Spleen (tissue), 7 donors: ENCODE measurements around the gene TRAF1.

Source experiments
- POLR2A ChIP-seq, 3 donors: fragments of 450-650 bp; IDR thresholded peaks; one replicate each; pipeline ENCODE4 v1.5.1; 2017; ENCODE audit warnings: antibody characterized with exemption in 3 of 3, mild to moderate bottlenecking in 1 of 3
- TF ChIP-seq, protein P1 (sequence below), 11 experiments: fragments of 200-600 bp in 7 of 11; fragments of 450-650 bp in 4 of 11; sonication (generic) in 4 of 11; IDR thresholded peaks in 8 of 11; conservative IDR thresholded peaks in 3 of 11; 1 replicate in 7 of 11; 2 replicates in 4 of 11; pipeline versions ENCODE4 v1.4.0 to v1.8.0; 2016 to 2021; ENCODE audit warnings: antibody characterized with exemption in 11 of 11, inconsistent platforms in 4 of 11, mild to moderate bottlenecking in 1 of 11
- donor health status: DM: no; HTN: no; CAD: no; lungs with moderate emphysema.
- donor health status: DM: no; HTN: no; CAD: no.
- donor health status: DM: no; HTN: no; CAD: no.

DNA sequence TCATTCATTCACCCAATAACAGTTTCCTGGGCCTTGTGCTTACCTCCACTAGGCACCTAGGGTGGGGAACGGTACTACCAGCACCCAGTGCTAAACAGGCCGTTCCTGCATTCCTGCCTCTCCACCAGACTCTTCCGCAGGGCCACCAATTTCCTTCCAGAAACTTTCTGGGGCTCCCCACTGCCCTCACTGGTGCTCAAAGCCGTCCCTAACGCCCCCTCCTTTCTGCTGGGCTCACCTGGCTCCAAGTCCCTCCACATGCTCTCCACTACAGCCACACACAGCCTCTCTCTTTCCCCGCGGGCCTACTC, 51.0 kb downstream of the TRAF1 start:
- TF ChIP-seq, protein P1, sequence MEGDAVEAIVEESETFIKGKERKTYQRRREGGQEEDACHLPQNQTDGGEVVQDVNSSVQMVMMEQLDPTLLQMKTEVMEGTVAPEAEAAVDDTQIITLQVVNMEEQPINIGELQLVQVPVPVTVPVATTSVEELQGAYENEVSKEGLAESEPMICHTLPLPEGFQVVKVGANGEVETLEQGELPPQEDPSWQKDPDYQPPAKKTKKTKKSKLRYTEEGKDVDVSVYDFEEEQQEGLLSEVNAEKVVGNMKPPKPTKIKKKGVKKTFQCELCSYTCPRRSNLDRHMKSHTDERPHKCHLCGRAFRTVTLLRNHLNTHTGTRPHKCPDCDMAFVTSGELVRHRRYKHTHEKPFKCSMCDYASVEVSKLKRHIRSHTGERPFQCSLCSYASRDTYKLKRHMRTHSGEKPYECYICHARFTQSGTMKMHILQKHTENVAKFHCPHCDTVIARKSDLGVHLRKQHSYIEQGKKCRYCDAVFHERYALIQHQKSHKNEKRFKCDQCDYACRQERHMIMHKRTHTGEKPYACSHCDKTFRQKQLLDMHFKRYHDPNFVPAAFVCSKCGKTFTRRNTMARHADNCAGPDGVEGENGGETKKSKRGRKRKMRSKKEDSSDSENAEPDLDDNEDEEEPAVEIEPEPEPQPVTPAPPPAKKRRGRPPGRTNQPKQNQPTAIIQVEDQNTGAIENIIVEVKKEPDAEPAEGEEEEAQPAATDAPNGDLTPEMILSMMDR (IDR thresholded peaks at IDR 0.05 in 8 of 11, conservative IDR thresholded peaks at IDR 0.05 in 3 of 11): no peak
- no peak for TF ChIP-seq POLR2A (IDR thresholded peaks at IDR 0.05)
